ENCODE results near the gene SERPINE1.

Gene SERPINE1

GRCh38 chr7:101172005-101172853, 45.3 kb downstream of the SERPINE1 start:
- peak; percentile 85 for DNase-seq

DNA sequence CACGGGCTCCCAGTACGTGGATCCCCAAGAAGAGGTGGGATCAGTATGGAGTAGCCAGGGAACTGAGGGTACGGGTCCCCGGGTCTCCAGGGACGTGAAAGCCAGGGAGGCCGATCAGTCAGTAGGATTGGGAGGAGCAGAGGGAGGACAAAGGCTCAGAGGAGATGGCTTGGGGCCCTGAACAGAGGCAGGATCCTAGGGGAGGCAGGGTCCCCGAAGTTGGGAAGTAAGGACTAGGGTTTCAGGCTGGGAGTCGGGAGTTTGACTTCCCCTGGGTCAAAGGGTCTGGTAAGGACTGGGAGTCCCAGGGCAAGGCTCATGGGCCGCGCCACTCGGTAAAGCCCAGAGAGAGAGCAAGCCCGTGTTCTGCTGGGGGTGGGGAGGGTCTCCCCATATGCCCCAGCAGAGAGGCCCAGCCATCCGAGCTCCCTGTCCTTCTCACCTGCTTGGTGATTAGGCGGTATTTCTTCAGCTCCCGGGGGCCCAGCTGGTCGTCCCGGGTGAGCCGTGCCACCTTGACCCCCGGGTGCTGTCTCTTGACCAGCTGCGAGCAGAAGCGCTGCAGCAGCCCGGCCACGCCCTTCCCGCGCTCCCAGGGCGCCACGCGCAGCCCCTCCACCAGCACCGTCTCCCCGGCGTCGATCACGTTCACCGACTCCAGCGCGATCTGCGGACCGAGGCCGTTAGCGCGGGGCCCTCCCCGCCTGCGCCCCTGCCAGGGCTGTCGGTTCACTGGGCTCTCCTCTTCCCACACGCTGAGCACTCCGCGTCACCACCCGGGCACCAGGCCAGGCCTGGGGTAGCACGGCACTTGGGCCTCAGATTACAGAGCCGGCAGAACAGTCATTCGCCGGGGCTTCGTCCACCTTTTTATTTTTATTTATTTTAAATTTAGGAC, 46.2 kb downstream of the SERPINE1 start:
- peak; percentile 84 for DNase-seq

DNA sequence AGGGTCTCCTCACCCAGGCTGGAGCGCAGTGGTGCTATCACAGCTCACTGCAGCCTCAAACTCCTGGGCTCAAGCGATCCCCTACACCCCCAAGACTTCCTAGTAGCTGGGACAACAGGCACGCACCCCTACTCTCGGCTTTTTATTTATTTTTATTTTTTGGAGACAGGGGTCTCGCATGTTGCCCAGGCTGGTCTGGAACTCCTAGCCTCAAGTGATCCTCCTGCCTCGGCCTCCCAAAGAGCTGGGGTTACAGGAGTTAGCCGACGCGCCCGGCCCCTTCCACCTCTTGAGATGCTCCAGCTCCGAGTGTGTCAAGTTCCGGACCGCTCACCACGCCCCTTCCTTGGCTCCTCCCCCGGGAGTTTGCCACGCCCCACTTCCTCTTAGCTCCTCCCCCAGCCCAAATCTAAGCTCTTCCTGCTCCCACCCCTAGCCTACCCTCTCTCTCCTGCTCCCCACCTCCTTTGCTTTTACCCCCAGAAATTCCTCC, 46.9 kb downstream of the SERPINE1 start:
- DNase-seq = peak; percentile 63

DNA sequence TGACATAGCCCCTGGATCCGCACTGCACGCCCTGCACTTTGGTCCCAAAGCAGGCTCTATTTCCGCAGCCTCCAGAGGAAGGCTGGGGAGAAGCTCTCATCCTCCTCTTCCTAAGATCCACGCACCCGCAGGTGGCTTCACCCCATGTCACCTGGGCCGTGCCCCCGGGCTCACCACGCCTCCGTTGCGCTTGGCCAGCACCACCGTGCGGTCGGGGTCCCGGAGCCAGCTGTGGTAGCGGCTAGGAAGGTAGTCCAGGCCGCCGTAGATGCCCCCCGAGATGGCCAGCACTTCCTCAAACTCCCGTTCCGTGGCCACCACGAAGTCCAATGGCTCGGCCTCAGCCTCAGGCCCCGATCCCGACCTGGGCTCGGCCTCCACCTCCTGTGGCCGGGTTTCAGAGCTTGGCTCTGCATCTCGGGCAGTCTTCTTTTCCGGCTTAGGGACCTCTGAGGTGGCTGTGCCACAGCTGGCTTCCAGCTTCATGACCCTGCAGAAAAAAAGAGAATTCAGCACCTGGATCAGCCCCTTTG, 47.5 kb downstream of the SERPINE1 start:
- DNase-seq = no peak

DNA sequence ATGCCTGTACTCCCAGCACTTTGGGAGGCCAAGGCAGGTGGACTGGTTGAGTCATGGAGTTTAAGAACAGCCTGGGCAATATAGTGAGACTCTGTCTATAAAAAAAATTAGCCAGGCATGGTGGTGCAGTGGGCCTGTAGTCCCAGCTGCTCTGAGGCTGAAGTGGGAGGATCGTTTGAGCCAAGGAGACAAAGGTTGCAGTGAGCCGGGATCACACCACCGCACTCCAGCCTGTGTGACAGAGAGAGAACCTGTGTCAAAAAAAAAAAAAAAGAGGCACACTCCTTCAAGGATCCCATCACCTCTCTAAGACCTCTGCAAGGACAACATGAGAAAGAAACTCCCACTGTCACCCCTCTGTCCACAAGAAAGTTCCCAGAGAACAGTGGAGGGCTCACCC, 48.8 kb downstream of the SERPINE1 start:
- DNase-seq = no peak

DNA sequence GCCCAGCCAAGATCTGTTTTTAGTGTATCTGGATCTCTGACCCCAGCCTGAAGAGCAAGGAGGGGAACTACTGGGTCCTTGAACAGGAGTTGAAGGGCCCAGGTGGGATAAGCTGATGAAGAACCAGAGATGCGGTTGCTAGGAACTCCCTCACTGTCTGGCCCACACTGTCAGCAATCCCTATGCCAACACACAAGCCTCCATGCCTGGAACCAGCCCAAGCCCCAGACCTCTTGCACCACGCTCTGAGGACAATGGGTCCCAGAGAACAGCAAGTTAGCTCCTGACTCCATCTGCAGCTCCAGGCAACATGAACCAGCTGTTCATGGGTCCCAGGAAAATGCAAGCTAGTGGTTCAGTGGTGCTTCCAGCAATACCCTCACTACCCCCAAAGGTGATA, 50.7 kb downstream of the SERPINE1 start:
- no peak for DNase-seq

DNA sequence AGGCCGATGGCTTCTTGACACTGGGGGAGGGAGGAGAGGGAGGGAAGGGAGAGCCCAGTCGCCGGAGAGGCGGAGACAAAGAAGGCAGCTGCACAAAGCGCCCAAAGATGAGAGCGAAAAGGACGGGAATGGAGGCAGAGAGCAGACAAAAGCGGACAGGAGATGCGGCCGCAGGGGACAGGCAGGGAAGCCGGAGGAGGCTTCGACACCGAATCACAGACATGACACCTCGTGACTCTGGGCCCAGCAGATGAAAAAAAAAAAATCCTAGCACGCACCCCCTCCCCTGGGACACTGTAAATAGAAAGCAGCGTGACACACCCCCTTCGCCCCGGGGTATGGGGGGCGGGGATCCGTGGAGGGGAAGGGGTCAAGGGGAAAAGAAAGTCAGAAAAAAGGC, 52.2 kb downstream of the SERPINE1 start:
- DNase-seq = peak; percentile 61

GRCh38 chr7:101179713-101180112, 52.8 kb downstream of the SERPINE1 start:
- DNase-seq = peak; percentile 26

GRCh38 chr7:101180130-101180755, 53.3 kb downstream of the SERPINE1 start, which contains the start of gene NAT16:
Gene NAT16, minus strand, starts transcription at chr7:101180293. Its CDS starts 5,486 bp downstream, at chr7:101174807.
- no peak for DNase-seq

- DNase-seq = no peak
These were observed 58.4 kb downstream of the SERPINE1 start for GRCh38 chr7:101185258-101185839.

DNA sequence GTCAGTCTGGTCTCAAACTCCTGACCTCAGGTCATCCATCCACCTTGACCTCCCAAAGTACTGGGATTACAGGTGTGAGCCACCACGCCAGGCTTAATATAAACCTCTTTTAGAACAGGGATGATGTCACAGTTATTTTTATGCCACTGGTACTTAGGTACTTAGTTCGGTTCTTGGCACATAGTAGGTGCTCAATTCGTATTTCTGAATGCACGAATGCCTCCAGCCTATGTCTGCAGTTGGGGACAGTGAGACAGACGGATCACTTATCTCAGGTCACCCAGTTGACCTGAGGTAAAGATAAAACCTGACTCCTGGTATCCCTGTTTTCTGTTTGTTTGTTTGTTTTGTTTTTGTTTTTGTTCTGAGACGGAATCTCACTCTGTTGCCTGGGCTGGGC, 59.3 kb downstream of the SERPINE1 start:
- no peak for DNase-seq

- DNase-seq = no peak
These were observed 60.0 kb downstream of the SERPINE1 start for GRCh38 chr7:101186844-101187428.
